IMR-90 (cell line): Measurements from ENCODE around the gene BMP8A. TPM values are rescaled to one million over a fixed set of nuclear protein-coding genes. Genes with fewer than 3 reads are reported as not detected.
A peak's percentile ranks its signal among the peaks of the same experiment; 100 is the strongest.

ENCODE experiments used
- ATAC-seq: fragments of 200-7000 bp; cut with Tn5 transposase; 2 replicates; pipeline ENCODE4 v1.9.1; 2020; ENCODE audit warnings: low read depth, mild to moderate bottlenecking, moderate library complexity
- BruUV-seq: library from RNA; stranded (reverse); fragments of 400-500 nt; replicated peaks from 2 replicates; lab custom pipeline; 2021; lab: Mats Ljungman, UMichigan
- CTCF ChIA-PET: fragments of 300-600 bp; formaldehyde crosslinking; extraction: SDS; loops from one replicate; lab custom pipeline; 2021; ENCODE audit warnings: antibody characterized with exemption; lab: Yijun Ruan, JAX
- POLR2A ChIA-PET: fragments of 300-600 bp; sonication (Branson Sonifier 250); formaldehyde crosslinking; loops from one replicate; lab custom pipeline; 2022; ENCODE audit warnings: antibody characterized with exemption; ENCODE audit not compliant: unreplicated experiment; lab: Charles Lee
- DNase-seq: peaks from one replicate; pipeline ENCODE4 v3.0.0; 2013
- H2AFZ ChIP-seq: replicated peaks from 2 replicates; pipeline ENCODE3; 2013; ENCODE audit warnings: low read length, mild to moderate bottlenecking; ENCODE audit not compliant: poor library complexity
- H2AK5ac ChIP-seq: 2 replicates; pipeline ENCODE4 v1.6.1; 2013; ENCODE audit warnings: low read depth, low read length, inconsistent platforms
- H2AK9ac ChIP-seq: replicated peaks from 2 replicates; pipeline ENCODE3; 2013; ENCODE audit warnings: mild to moderate bottlenecking, low read depth, low read length, moderate library complexity; ENCODE audit not compliant: poor library complexity
- H2BK120ac ChIP-seq: 2 replicates; pipeline ENCODE4 v1.6.1; 2013; ENCODE audit warnings: low read depth, low read length, inconsistent platforms
- H2BK15ac ChIP-seq: 3 replicates; pipeline ENCODE4 v1.6.1; 2013; ENCODE audit warnings: low read depth, low read length, inconsistent platforms
- H2BK20ac ChIP-seq: 2 replicates; pipeline ENCODE4 v1.6.1; 2013; ENCODE audit warnings: low read depth, mild to moderate bottlenecking, inconsistent platforms, low read length, moderate library complexity
- H2BK5ac ChIP-seq: 2 replicates; pipeline ENCODE4 v1.6.1; 2013; ENCODE audit warnings: mild to moderate bottlenecking, low read depth, low read length, inconsistent platforms; ENCODE audit not compliant: poor library complexity, severe bottlenecking
- H3K14ac ChIP-seq: replicated peaks from 2 replicates; pipeline ENCODE4 v1.6.1; 2013; ENCODE audit warnings: low read depth, low read length, inconsistent platforms
- H3K18ac ChIP-seq: 2 replicates; pipeline ENCODE4 v1.6.1; 2013; ENCODE audit warnings: low read depth, low read length, control low read depth
- H3K23ac ChIP-seq: 2 replicates; pipeline ENCODE4 v1.6.1; 2013; ENCODE audit warnings: low read depth, low read length, inconsistent platforms
- H3K27ac ChIP-seq: 2 replicates; pipeline ENCODE4 v1.5.1; 2013; ENCODE audit warnings: mild to moderate bottlenecking, control low read depth, low read length; ENCODE audit not compliant: insufficient read depth
- H3K27me3 ChIP-seq: 2 replicates; pipeline ENCODE4 v1.6.1; 2013; ENCODE audit warnings: low read length; ENCODE audit not compliant: control insufficient read depth, insufficient read depth
- H3K36me3 ChIP-seq: 2 replicates; pipeline ENCODE4 v1.6.1; 2013; ENCODE audit warnings: low read length, mixed read lengths; ENCODE audit not compliant: control insufficient read depth, insufficient read depth
- H3K4ac ChIP-seq: 2 replicates; pipeline ENCODE4 v1.6.1; 2013; ENCODE audit warnings: low read depth, low read length, inconsistent platforms
- H3K4me1 ChIP-seq: 2 replicates; pipeline ENCODE4 v1.6.1; 2013; ENCODE audit warnings: low read length, mixed read lengths; ENCODE audit not compliant: control insufficient read depth, insufficient read depth
- H3K4me2 ChIP-seq: 2 replicates; pipeline ENCODE4 v1.6.1; 2013; ENCODE audit warnings: low read depth, mild to moderate bottlenecking, control low read depth, low read length, moderate library complexity
- H3K4me3 ChIP-seq: 2 replicates; pipeline ENCODE4 v1.5.1; 2013; ENCODE audit warnings: low read depth, mild to moderate bottlenecking, control low read depth, low read length, moderate library complexity; ENCODE audit not compliant: insufficient read depth
- H3K56ac ChIP-seq: 2 replicates; pipeline ENCODE4 v1.6.1; 2013; ENCODE audit warnings: low read length, inconsistent platforms; ENCODE audit not compliant: insufficient read depth; ENCODE audit errors: extremely low read depth
- H3K79me1 ChIP-seq, 2 experiments: 2 replicates each; pipeline ENCODE4 v1.6.1; 2013; ENCODE audit warnings: low read length in 2 of 2, inconsistent platforms in 1 of 2, low read depth in 1 of 2
- H3K9ac ChIP-seq: 2 replicates; pipeline ENCODE4 v1.6.1; 2013; ENCODE audit warnings: low read depth, low read length, control low read depth
- H3K9me1 ChIP-seq: 2 replicates; pipeline ENCODE4 v1.6.1; 2013; ENCODE audit warnings: low read length, inconsistent platforms; ENCODE audit not compliant: insufficient read depth
- H3K9me3 ChIP-seq: 2 replicates; pipeline ENCODE4 v1.6.1; 2013; ENCODE audit warnings: low read length; ENCODE audit not compliant: control insufficient read depth, insufficient read depth
- H4K20me1 ChIP-seq: 2 replicates; pipeline ENCODE4 v1.6.1; 2013; ENCODE audit warnings: low read length, inconsistent platforms; ENCODE audit not compliant: insufficient read depth
- H4K5ac ChIP-seq: 2 replicates; pipeline ENCODE4 v1.6.1; 2013; ENCODE audit warnings: mild to moderate bottlenecking, low read depth, low read length, control low read depth
- H4K8ac ChIP-seq, 2 experiments: 2 replicates each; pipeline ENCODE4 v1.6.1; 2013; ENCODE audit warnings: low read depth in 2 of 2, low read length in 2 of 2, control low read depth in 1 of 2, inconsistent platforms in 1 of 2
- H4K91ac ChIP-seq: 2 replicates; pipeline ENCODE4 v1.6.1; 2013; ENCODE audit warnings: low read depth, low read length, inconsistent platforms; ENCODE audit not compliant: insufficient read depth
- BHLHE40 ChIP-seq: fragments of 150-350 bp; IDR thresholded peaks from 2 replicates; pipeline ENCODE4 v1.6.1; 2016; ENCODE audit warnings: mild to moderate bottlenecking, low read depth, low read length
- CEBPB ChIP-seq: IDR thresholded peaks from 2 replicates; pipeline ENCODE4 v1.6.1; 2012; ENCODE audit warnings: low read depth, low read length, improper control_type of control experiment
- CHD1 ChIP-seq: IDR thresholded peaks from 2 replicates; pipeline ENCODE4 v1.6.1; 2012; ENCODE audit warnings: low read depth, low read length, improper control_type of control experiment
- CTCF ChIP-seq: conservative IDR thresholded peaks from 2 replicates; pipeline ENCODE4 v1.5.1; 2012; ENCODE audit warnings: mild to moderate bottlenecking, low read depth, low read length, improper control_type of control experiment
- MAFK ChIP-seq: IDR thresholded peaks from 2 replicates; pipeline ENCODE4 v1.6.1; 2012; ENCODE audit warnings: low read depth, low read length, improper control_type of control experiment
- MAZ ChIP-seq: IDR thresholded peaks from 2 replicates; pipeline ENCODE4 v1.6.1; 2012; ENCODE audit warnings: low read depth, mild to moderate bottlenecking, low read length, improper control_type of control experiment, moderate library complexity, borderline replicate concordance
- MXI1 ChIP-seq: IDR thresholded peaks from 2 replicates; pipeline ENCODE4 v1.6.1; 2012; ENCODE audit warnings: low read depth, mild to moderate bottlenecking, low read length, moderate library complexity, borderline replicate concordance
- NFE2L2 ChIP-seq: fragments of 150-350 bp; IDR thresholded peaks from 2 replicates; pipeline ENCODE4 v1.6.1; 2016; ENCODE audit warnings: low read depth, mild to moderate bottlenecking, low read length
- POLR2A ChIP-seq: IDR thresholded peaks from 2 replicates; pipeline ENCODE4 v1.6.1; 2012; ENCODE audit warnings: mild to moderate bottlenecking, low read depth, low read length
- RAD21 ChIP-seq: IDR thresholded peaks from 2 replicates; pipeline ENCODE4 v1.6.1; 2012; ENCODE audit warnings: low read length, improper control_type of control experiment
- RCOR1 ChIP-seq: IDR thresholded peaks from 2 replicates; pipeline ENCODE4 v1.6.1; 2012; ENCODE audit warnings: mild to moderate bottlenecking, low read length, improper control_type of control experiment; ENCODE audit not compliant: insufficient replicate concordance
- RFX5 ChIP-seq: IDR thresholded peaks from 2 replicates; pipeline ENCODE4 v1.8.0; 2012; ENCODE audit warnings: low read depth, mild to moderate bottlenecking, low read length, moderate library complexity
- SMC3 ChIP-seq: fragments of 150-350 bp; IDR thresholded peaks from 2 replicates; pipeline ENCODE4 v1.6.1; 2016; ENCODE audit warnings: low read depth, mild to moderate bottlenecking, antibody characterized with exemption, low read length, moderate library complexity
- WGBS, 2 experiments: methylation state at CpG; one replicate each; pipeline versions ENCODE4 v1.1.5 to v1.1.7; 2013; ENCODE audit warnings: missing lambda C conversion rate in 2 of 2; ENCODE audit not compliant: insufficient read length in 1 of 2; ENCODE audit errors: extremely low coverage in 2 of 2; 5-methylcytosine and 5-hydroxymethylcytosine counted together
- dilution Hi-C: fragments of 300-500 bp; cut with HindIII; formaldehyde crosslinking; loops from one replicate; pipeline ENCODE4 v1.14.3; 2018; ENCODE audit warnings: low sequenced_read_pairs; ENCODE audit not compliant: unreplicated experiment
- in situ Hi-C: fragments of 300-500 bp; cut with MboI; formaldehyde crosslinking; loops from 3 replicates; pipeline ENCODE4 v1.14.3; 2019; ENCODE audit warnings: low sequenced_read_pairs, inconsistent platforms, mixed read lengths
- intact Hi-C: fragments of 100-400 bp; cut with micrococcal nuclease; formaldehyde crosslinking; loops from 2 replicates; pipeline ENCODE4 v1.10.0; 2022
- polyA plus RNA-seq, 3 experiments: library from polyadenylated mRNA; depleted of rRNA; stranded (reverse); fragments of >200 nt; gene quantifications; 2 replicates each; pipeline ENCODE4 v1.2.3, GENCODE V29; 2012; ENCODE audit warnings: low replicate concordance in 1 of 3
- total RNA-seq: library from RNA; depleted of rRNA; stranded (reverse); fragments of >200 nt; gene quantifications from 2 replicates; pipeline ENCODE4 v1.2.3, GENCODE V29; 2012
- TF ChIP-seq, protein P1 (sequence below): fragments of 150-350 bp; IDR thresholded peaks from 2 replicates; pipeline ENCODE4 v1.6.1; 2016; ENCODE audit warnings: low read depth, mild to moderate bottlenecking, low read length, moderate library complexity, borderline replicate concordance

BMP8A gene
- total and polyA plus RNA-seq, 2 of the 4 experiments (the other 2 are of a cell fraction) = not detected

DNA sequence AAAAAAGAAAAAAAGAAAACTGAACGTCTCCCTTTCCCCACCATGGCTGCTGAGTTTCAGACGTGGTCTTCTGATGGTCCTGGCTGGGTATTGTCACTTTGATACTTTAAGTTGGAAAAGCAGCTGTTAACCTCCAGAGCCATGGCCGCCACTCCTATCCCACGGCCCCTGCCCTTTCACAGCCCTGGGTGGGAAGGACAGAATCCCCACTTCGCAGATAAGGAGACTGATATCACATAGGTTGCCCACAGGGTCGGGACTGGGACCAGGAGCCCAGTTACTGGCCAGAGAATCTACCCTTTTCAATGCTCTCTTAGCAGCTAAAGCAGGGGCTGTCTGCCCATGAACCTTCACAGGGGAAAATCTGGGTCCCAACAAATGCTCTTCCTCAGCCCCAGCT, 16.8 kb downstream of the BMP8A start:
- no peak for TF ChIP-seq MAFK
- no peak for TF ChIP-seq CHD1
- TF ChIP-seq RCOR1 = no peak
- TF ChIP-seq RAD21 = no peak
- TF ChIP-seq RFX5 = no peak
- TF ChIP-seq SMC3 = no peak
- no peak for TF ChIP-seq CEBPB
- no peak for TF ChIP-seq MAZ
- TF ChIP-seq NFE2L2 = no peak
- TF ChIP-seq MXI1 = no peak
- no peak for TF ChIP-seq CTCF
- TF ChIP-seq, protein P1, sequence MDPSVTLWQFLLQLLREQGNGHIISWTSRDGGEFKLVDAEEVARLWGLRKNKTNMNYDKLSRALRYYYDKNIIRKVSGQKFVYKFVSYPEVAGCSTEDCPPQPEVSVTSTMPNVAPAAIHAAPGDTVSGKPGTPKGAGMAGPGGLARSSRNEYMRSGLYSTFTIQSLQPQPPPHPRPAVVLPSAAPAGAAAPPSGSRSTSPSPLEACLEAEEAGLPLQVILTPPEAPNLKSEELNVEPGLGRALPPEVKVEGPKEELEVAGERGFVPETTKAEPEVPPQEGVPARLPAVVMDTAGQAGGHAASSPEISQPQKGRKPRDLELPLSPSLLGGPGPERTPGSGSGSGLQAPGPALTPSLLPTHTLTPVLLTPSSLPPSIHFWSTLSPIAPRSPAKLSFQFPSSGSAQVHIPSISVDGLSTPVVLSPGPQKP = no peak
- no peak for TF ChIP-seq BHLHE40
- no peak for TF ChIP-seq POLR2A
- Histone ChIP-seq H3K9me3 (no peaks in the 10 kb centered on the region), H3K27me3 (peaks cover 3% of the 10 kb centered on the region; the same call in 1 of the 2 replicates), H3K27ac (no peak overlapping the region), H3K23ac (no peak overlapping the region), H3K56ac (no peak overlapping the region), H3K36me3 (no peaks in the 10 kb centered on the region), H4K20me1 (no peaks in the 10 kb centered on the region), H3K14ac (no peak overlapping the region), H2BK15ac (no peak overlapping the region), H3K18ac (no peak overlapping the region), H3K9me1 (no peaks in the 10 kb centered on the region), H2AK5ac (no peak overlapping the region), H3K4ac (no peak overlapping the region), H4K5ac (no peak overlapping the region), H2AFZ (peak overlapping the region; percentile 13), H4K91ac (no peak overlapping the region), H3K4me2 (no peak overlapping the region), H3K79me1 (no peaks in the 10 kb centered on the region), H3K4me3 (no peak overlapping the region), H4K8ac (no peak overlapping the region), H2BK20ac (no peak overlapping the region), H3K9ac (no peak overlapping the region), H2BK5ac (no peak overlapping the region), H2AK9ac (peak overlapping the region; percentile 77), H3K4me1 (no peaks in the 10 kb centered on the region; the same call in 1 of the 2 replicates), H2BK120ac (no peak overlapping the region)
- dilution Hi-C loops = no loop called here
- WGBS, 2 experiments = 100% methylated on average over 2 of the region's 6 CpGs; no CpG with 5 or more reads in 1 of the 2 experiments
- intact Hi-C loops = no loop called here
- in situ Hi-C loops = loop anchor here (10.0 kb wide), 1 partner anchor 207 kb away; no protein-coding TSS in a partner anchor
- DNase-seq (no peak), ATAC-seq (no peak)
- ChIA-PET POLR2A (no interaction called here), CTCF (interaction anchor here (0.6 kb wide), 1 partner anchor 30 kb away, joined by 4 read pairs; no protein-coding TSS in a partner anchor)
- BruUV-seq = no TSS peak
